ENCODE data around the gene DCTPP1. TPM values are rescaled to one million over a fixed set of nuclear protein-coding genes. Genes with fewer than 3 reads are reported as not detected.

Gene DCTPP1
- total and polyA plus RNA-seq, 4 donors, result 13.2 to 50.9 (median 27.0) TPM

DNA sequence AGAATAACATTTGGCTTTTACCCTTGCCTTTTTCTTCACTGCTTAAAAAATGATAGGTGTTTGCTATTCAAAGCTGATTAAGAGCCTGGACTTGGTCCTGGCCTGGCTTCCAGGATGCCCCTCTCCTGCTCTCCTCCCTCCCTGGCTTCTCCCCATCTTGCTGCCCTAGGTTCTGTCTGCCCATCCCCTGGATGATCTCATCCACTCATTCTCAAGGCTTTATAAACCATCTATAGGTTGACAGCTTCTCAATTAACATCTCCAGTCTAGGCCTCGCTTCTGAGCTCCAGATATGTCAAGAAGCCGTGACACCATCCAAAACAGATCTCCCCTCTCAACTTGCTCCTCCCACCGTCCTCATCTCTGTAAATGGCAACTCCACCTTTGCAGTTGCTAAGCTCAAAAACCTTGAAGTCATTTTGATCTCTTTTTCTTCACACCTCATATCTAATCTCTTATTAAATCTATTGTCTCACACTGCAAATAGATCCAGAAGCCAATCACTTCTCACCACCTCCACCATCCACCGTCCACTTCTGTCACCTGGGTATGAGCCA, 13.7 kb downstream of the DCTPP1 start:
- TF ChIP-seq, protein P1, sequence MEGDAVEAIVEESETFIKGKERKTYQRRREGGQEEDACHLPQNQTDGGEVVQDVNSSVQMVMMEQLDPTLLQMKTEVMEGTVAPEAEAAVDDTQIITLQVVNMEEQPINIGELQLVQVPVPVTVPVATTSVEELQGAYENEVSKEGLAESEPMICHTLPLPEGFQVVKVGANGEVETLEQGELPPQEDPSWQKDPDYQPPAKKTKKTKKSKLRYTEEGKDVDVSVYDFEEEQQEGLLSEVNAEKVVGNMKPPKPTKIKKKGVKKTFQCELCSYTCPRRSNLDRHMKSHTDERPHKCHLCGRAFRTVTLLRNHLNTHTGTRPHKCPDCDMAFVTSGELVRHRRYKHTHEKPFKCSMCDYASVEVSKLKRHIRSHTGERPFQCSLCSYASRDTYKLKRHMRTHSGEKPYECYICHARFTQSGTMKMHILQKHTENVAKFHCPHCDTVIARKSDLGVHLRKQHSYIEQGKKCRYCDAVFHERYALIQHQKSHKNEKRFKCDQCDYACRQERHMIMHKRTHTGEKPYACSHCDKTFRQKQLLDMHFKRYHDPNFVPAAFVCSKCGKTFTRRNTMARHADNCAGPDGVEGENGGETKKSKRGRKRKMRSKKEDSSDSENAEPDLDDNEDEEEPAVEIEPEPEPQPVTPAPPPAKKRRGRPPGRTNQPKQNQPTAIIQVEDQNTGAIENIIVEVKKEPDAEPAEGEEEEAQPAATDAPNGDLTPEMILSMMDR (IDR thresholded peaks at IDR 0.05; ENCODE audit: control extremely low read depth, extremely low read depth), result no peak
- Histone ChIP-seq H3K36me3 (ENCODE audit: control insufficient read depth in 4 of 4, insufficient read depth in 4 of 4, low read length in 4 of 4) (peaks cover 3 to 14% (median 5%) of the 10 kb centered on the region in 4 donors), H3K27me3 (ENCODE audit: control insufficient read depth in 3 of 3, insufficient read depth in 3 of 3, low read length in 2 of 3) (no peaks in the 10 kb centered on the region), H3K9ac (ENCODE audit: insufficient read depth in 1 of 2, low read length in 2 of 2) (no peak overlapping the region), H3K27ac (ENCODE audit: low read depth in 1 of 2, low read length in 1 of 2) (no peak overlapping the region), H3K4me1 (ENCODE audit: control insufficient read depth in 5 of 5, insufficient read depth in 5 of 5, low read length in 5 of 5) (peaks cover 0 to 10% (median 0%) of the 10 kb centered on the region in 5 donors), H3K9me3 (ENCODE audit: control insufficient read depth in 4 of 4, insufficient read depth in 3 of 4, low read length in 3 of 4) (no peaks in the 10 kb centered on the region), H3K4me3 (no peak overlapping the region)
- 96 to 99% methylated on average over 4 of the region's 4 CpGs for WGBS, 2 donors
- ATAC-seq (ENCODE audit: insufficient read depth, low FRiP score) (no peak), DNase-seq (no peak)

GRCh38 chr16:30414159-30414558, 15.7 kb downstream of the DCTPP1 start:
- TF ChIP-seq, protein P1 (IDR thresholded peaks at IDR 0.05; ENCODE audit: control extremely low read depth, extremely low read depth), result no peak
- H3K4me3 ChIP-seq, result no peak overlapping the region
- DNase-seq (no peak), ATAC-seq (ENCODE audit: insufficient read depth, low FRiP score) (no peak)
- WGBS, 2 donors, result 92 to 97% methylated on average over 5 of the region's 5 CpGs
- H3K36me3 ChIP-seq (ENCODE audit: control insufficient read depth in 4 of 4, insufficient read depth in 4 of 4, low read length in 4 of 4), result peaks cover 3 to 12% (median 7%) of the 10 kb centered on the region in 4 donors
- H3K27ac ChIP-seq (ENCODE audit: low read depth in 1 of 2, low read length in 1 of 2), result no peak overlapping the region
- H3K27me3 ChIP-seq (ENCODE audit: control insufficient read depth in 3 of 3, insufficient read depth in 3 of 3, low read length in 2 of 3), result no peaks in the 10 kb centered on the region
- peaks cover 0 to 18% (median 0%) of the 10 kb centered on the region in 5 donors for H3K4me1 ChIP-seq (ENCODE audit: control insufficient read depth in 5 of 5, insufficient read depth in 5 of 5, low read length in 5 of 5)
- H3K9me3 ChIP-seq (ENCODE audit: control insufficient read depth in 4 of 4, insufficient read depth in 3 of 4, low read length in 3 of 4), result no peaks in the 10 kb centered on the region
- H3K9ac ChIP-seq (ENCODE audit: insufficient read depth in 1 of 2, low read length in 2 of 2), result no peak overlapping the region

GRCh38 chr16:30413112-30413806, 16.6 kb downstream of the DCTPP1 start:
- Histone ChIP-seq H3K4me3 (no peak overlapping the region), H3K36me3 (ENCODE audit: control insufficient read depth in 4 of 4, insufficient read depth in 4 of 4, low read length in 4 of 4) (peaks cover 3 to 12% (median 7%) of the 10 kb centered on the region in 4 donors), H3K9me3 (ENCODE audit: control insufficient read depth in 4 of 4, insufficient read depth in 3 of 4, low read length in 3 of 4) (no peaks in the 10 kb centered on the region), H3K4me1 (ENCODE audit: control insufficient read depth in 5 of 5, insufficient read depth in 5 of 5, low read length in 5 of 5) (peaks cover 0 to 21% (median 4%) of the 10 kb centered on the region in 5 donors), H3K9ac (ENCODE audit: insufficient read depth in 1 of 2, low read length in 2 of 2) (no peak overlapping the region), H3K27me3 (ENCODE audit: control insufficient read depth in 3 of 3, insufficient read depth in 3 of 3, low read length in 2 of 3) (no peaks in the 10 kb centered on the region), H3K27ac (ENCODE audit: low read depth in 1 of 2, low read length in 1 of 2) (peak overlapping the region in 1 of 2 donors; percentile 3)
- no peak for DNase-seq
- TF ChIP-seq, protein P1 (IDR thresholded peaks at IDR 0.05; ENCODE audit: control extremely low read depth, extremely low read depth), result no peak
- 94 to 96% methylated on average over 6 of the region's 6 CpGs for WGBS, 2 donors
- no peak for ATAC-seq (ENCODE audit: insufficient read depth, low FRiP score)
